Lower lobe of right lung (tissue), 2 donors: ENCODE measurements around the gene GPATCH8. TPM values are rescaled to one million over a fixed set of nuclear protein-coding genes. Genes with fewer than 3 reads are reported as not detected.

Experiments
- ATAC-seq, 2 donors: fragments of 200-7000 bp; cut with Tn5 transposase; one replicate each; pipeline ENCODE4 v1.9.1; 2020 to 2022; ENCODE audit warnings: mild to moderate bottlenecking in 2 of 2, moderate library complexity in 2 of 2
- DNase-seq: peaks from one replicate; pipeline ENCODE4 v3.0.0-alpha.2; 2020
- H3K27ac ChIP-seq: fragments of 200-600 bp; one replicate; pipeline ENCODE4 v1.8.0; 2022
- H3K27me3 ChIP-seq: fragments of 200-600 bp; one replicate; pipeline ENCODE4 v1.8.0; 2022; ENCODE audit warnings: low read depth
- H3K36me3 ChIP-seq: fragments of 200-600 bp; one replicate; pipeline ENCODE4 v1.8.0; 2022; ENCODE audit warnings: mild to moderate bottlenecking
- H3K4me1 ChIP-seq: fragments of 200-600 bp; one replicate; pipeline ENCODE4 v1.8.0; 2022
- H3K4me3 ChIP-seq: fragments of 200-600 bp; one replicate; pipeline ENCODE4 v1.8.0; 2022; ENCODE audit warnings: mild to moderate bottlenecking
- H3K9me3 ChIP-seq: fragments of 200-600 bp; one replicate; pipeline ENCODE4 v1.8.0; 2022
- intact Hi-C: fragments of 100-400 bp; cut with DNase I; formaldehyde crosslinking; loops from one replicate; pipeline ENCODE4 v1.11.0; 2022
- total RNA-seq: library from RNA; stranded (reverse); fragmentation: NEBNext Ultra II Directional; extraction: Animal tissue kit (Norgen Biotek cat#: 25700); gene quantifications from one replicate; pipeline ENCODE4 v1.2.1, GENCODE V29; 2021
- TF ChIP-seq, protein P1 (sequence below): fragments of 200-600 bp; IDR thresholded peaks from one replicate; pipeline ENCODE4 v1.8.0; 2022; ENCODE audit warnings: antibody characterized with exemption, mild to moderate bottlenecking
- donor health status: DM: no; HTN: yes; CAD: no; lungs with severe emphysema.

The GPATCH8 gene
- total RNA-seq, 1 donor from 2014 or later, result 48.3 TPM

- no peak for ATAC-seq
- intact Hi-C loops, result loop anchor here (10.0 kb wide), 1 partner anchor 135 kb away; the partner anchor contains the start of gene UBTF
- Histone ChIP-seq H3K27ac (no peak overlapping the region), H3K4me3 (no peak overlapping the region), H3K9me3 (no peaks in the 10 kb centered on the region), H3K4me1 (peaks cover 37% of the 10 kb centered on the region), H3K27me3 (no peaks in the 10 kb centered on the region), H3K36me3 (peaks cover 46% of the 10 kb centered on the region)
- DNase-seq, result no peak
- TF ChIP-seq, protein P1, sequence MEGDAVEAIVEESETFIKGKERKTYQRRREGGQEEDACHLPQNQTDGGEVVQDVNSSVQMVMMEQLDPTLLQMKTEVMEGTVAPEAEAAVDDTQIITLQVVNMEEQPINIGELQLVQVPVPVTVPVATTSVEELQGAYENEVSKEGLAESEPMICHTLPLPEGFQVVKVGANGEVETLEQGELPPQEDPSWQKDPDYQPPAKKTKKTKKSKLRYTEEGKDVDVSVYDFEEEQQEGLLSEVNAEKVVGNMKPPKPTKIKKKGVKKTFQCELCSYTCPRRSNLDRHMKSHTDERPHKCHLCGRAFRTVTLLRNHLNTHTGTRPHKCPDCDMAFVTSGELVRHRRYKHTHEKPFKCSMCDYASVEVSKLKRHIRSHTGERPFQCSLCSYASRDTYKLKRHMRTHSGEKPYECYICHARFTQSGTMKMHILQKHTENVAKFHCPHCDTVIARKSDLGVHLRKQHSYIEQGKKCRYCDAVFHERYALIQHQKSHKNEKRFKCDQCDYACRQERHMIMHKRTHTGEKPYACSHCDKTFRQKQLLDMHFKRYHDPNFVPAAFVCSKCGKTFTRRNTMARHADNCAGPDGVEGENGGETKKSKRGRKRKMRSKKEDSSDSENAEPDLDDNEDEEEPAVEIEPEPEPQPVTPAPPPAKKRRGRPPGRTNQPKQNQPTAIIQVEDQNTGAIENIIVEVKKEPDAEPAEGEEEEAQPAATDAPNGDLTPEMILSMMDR, result no peak
Measured at GRCh38 chr17:44349553-44350070, 153.6 kb downstream of the GPATCH8 start.

DNA sequence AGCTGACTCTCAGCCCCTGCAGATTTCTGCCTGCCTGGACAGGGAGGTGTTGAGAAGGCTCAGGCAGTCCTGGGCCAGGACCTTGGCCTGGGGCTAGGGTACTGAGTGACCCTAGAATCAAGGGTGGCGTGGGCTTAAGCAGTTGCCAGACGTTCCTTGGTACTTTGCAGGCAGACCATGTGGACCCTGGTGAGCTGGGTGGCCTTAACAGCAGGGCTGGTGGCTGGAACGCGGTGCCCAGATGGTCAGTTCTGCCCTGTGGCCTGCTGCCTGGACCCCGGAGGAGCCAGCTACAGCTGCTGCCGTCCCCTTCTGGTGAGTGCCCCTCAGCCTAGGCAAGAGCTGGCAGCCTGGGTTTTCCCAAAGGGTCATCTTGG lies 154.2 kb downstream of the GPATCH8 start:
- DNase-seq (no peak), ATAC-seq (no peak)
- H3K9me3 ChIP-seq, result no peaks in the 10 kb centered on the region
- no peaks in the 10 kb centered on the region for H3K27me3 ChIP-seq
- peaks cover 43% of the 10 kb centered on the region for H3K4me1 ChIP-seq
- H3K36me3 ChIP-seq, result peaks cover 46% of the 10 kb centered on the region
- H3K27ac ChIP-seq, result no peak overlapping the region
- no peak overlapping the region for H3K4me3 ChIP-seq
- intact Hi-C loops, result loop anchor here (10.0 kb wide), 1 partner anchor 134 kb away; the partner anchor contains the start of gene UBTF
- TF ChIP-seq, protein P1, result no peak

DNA sequence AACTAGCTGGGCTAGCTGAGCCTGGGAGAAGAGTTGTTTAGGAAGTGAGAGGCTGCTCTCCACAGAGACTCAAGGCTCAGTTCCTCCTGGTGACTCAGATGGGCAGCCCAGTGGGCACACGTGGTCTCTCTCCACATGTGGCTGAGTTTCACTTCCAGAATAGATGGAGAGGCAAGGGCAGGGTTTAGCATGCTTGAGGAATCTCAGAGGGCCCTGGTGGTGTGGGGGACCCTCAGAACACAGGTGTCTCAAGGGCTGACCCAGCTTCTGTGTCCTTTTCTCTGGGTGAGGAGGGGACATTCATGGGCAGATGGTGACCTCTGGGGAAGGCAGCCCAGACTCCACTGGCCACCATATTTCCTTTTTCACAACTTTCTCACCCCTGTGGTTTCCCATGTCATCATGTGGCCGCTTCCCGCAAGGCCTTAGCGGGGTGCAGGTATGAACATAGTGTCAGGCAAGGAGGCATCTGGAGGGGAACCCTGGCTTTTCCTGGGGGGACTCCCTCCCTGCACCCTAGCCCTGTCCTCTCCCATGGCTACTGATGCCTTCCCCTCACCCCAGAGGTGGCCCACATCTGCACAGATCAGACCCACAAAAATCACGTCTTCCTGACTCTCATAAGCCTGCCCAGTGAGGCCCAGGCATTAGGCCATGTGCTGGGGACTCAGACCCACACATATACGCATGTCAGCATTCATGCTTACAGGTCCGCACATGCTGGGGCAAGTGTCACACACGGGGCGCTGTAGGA lies 154.8 kb downstream of the GPATCH8 start:
- Histone ChIP-seq H3K4me1 (peaks cover 43% of the 10 kb centered on the region), H3K4me3 (peak overlapping the region; percentile 2), H3K36me3 (peaks cover 46% of the 10 kb centered on the region), H3K27me3 (no peaks in the 10 kb centered on the region), H3K9me3 (no peaks in the 10 kb centered on the region), H3K27ac (no peak overlapping the region)
- intact Hi-C loops, result loop anchor here (10.0 kb wide), 1 partner anchor 134 kb away; the partner anchor contains the start of gene UBTF
- ATAC-seq, result peak; percentile 3 to 43
- peak; percentile 76 for DNase-seq
- TF ChIP-seq, protein P1, result no peak

Other genes with a start within 250 kb of the GPATCH8 start
- 0.83 TPM for gene SLC4A1, start 235.3 kb downstream of the GPATCH8 start, total RNA-seq
- 0.38 TPM for gene RUNDC3A, start 194.8 kb downstream of the GPATCH8 start, total RNA-seq
- 76.1 TPM for gene SLC25A39, start 178.6 kb downstream of the GPATCH8 start, total RNA-seq
- gene GRN, start 158.1 kb downstream of the GPATCH8 start, total RNA-seq, result 1,241 TPM
- gene FAM171A2, start 139.6 kb downstream of the GPATCH8 start, total RNA-seq, result 1.2 TPM
- gene ITGA2B, start 113.8 kb downstream of the GPATCH8 start, total RNA-seq, result 5.2 TPM
- gene FZD2, start 54.1 kb upstream of the GPATCH8 start, total RNA-seq, result 7.4 TPM
- gene MEIOC, start 153.1 kb upstream of the GPATCH8 start, total RNA-seq, result not detected
- gene CCDC43, start 186.4 kb upstream of the GPATCH8 start, total RNA-seq, result 18.4 TPM
- 6.8 TPM for gene DBF4B, start 205.3 kb upstream of the GPATCH8 start, total RNA-seq